SHP77 (cell line): ENCODE data around the gene MACROD1.

ENCODE experiments used
- DNase-seq, 2 experiments: peaks; one replicate each; lab custom pipeline; 2025; lab: John Stamatoyannopoulos, UW

Gene MACROD1

GRCh38 chr11:63961608-63962412 lies 204.1 kb downstream of the MACROD1 start:
- peak; percentile 50 to 61 for DNase-seq

- DNase-seq: no peak
Observed at GRCh38 chr11:63958008-63958407, 207.9 kb downstream of the MACROD1 start.

- no peak for DNase-seq
Observed at GRCh38 chr11:63952570-63952969, 213.3 kb downstream of the MACROD1 start.

- no peak for DNase-seq
Observed at GRCh38 chr11:63951779-63952536, 214.0 kb downstream of the MACROD1 start.
